Lower leg skin (tissue), 4 donors: ENCODE measurements around the gene FILIP1. TPM values are rescaled to one million over a fixed set of nuclear protein-coding genes. Genes with fewer than 3 reads are reported as not detected.
A peak's percentile ranks its signal among the peaks of the same experiment; 100 is the strongest.

Experiments used
- DNase-seq, 2 donors: peaks; one replicate each; pipeline ENCODE4 v3.0.0-alpha.2; 2019; ENCODE audit warnings: low spot score in 2 of 2
- H3K4me3 ChIP-seq: fragments of 200-600 bp; sonication (generic); 2 replicates; pipeline ENCODE4 v1.5.1; 2017; ENCODE audit warnings: mild to moderate bottlenecking, low read depth; ENCODE audit not compliant: poor library complexity, severe bottlenecking
- POLR2A ChIP-seq, 2 donors: fragments of 450-650 bp; IDR thresholded peaks; one replicate each; pipeline ENCODE4 v1.6.1; 2016 to 2017; ENCODE audit warnings: antibody characterized with exemption in 2 of 2, mild to moderate bottlenecking in 1 of 2, moderate library complexity in 1 of 2
- WGBS, 2 donors: methylation state at CpG; one replicate each; pipeline ENCODE4 v1.1.5; 2018; 5-methylcytosine and 5-hydroxymethylcytosine counted together
- intact Hi-C: fragments of 100-400 bp; cut with DNase I; formaldehyde crosslinking; loops from one replicate; pipeline ENCODE4 v1.15.0; 2023; ENCODE audit warnings: low total_unique reads
- total RNA-seq, 4 donors: library from RNA; depleted of rRNA; stranded (reverse); fragments of >200 nt; gene quantifications; one replicate each; pipeline ENCODE4 v1.1.0, GENCODE V29; 2016
- TF ChIP-seq, protein P1 (sequence below), 3 donors: fragments of 450-650 bp; IDR thresholded peaks; one replicate each; pipeline ENCODE4 v1.5.1; 2016; ENCODE audit warnings: antibody characterized with exemption in 3 of 3, mild to moderate bottlenecking in 3 of 3, moderate library complexity in 2 of 3

Gene FILIP1
- total RNA-seq, 4 donors from 2014 or later = 0.38 to 1.6 (median 0.92) TPM

- TF ChIP-seq POLR2A (IDR thresholded peaks at IDR 0.05) = no peak
- TF ChIP-seq, protein P1, sequence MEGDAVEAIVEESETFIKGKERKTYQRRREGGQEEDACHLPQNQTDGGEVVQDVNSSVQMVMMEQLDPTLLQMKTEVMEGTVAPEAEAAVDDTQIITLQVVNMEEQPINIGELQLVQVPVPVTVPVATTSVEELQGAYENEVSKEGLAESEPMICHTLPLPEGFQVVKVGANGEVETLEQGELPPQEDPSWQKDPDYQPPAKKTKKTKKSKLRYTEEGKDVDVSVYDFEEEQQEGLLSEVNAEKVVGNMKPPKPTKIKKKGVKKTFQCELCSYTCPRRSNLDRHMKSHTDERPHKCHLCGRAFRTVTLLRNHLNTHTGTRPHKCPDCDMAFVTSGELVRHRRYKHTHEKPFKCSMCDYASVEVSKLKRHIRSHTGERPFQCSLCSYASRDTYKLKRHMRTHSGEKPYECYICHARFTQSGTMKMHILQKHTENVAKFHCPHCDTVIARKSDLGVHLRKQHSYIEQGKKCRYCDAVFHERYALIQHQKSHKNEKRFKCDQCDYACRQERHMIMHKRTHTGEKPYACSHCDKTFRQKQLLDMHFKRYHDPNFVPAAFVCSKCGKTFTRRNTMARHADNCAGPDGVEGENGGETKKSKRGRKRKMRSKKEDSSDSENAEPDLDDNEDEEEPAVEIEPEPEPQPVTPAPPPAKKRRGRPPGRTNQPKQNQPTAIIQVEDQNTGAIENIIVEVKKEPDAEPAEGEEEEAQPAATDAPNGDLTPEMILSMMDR (IDR thresholded peaks at IDR 0.05) = no peak
- WGBS, 2 donors = 45 to 49% methylated on average over 4 of the region's 4 CpGs
- DNase-seq = no peak
- H3K4me3 ChIP-seq = no peak overlapping the region
- intact Hi-C loops = no loop called here
Observed at GRCh38 chr6:75267461-75267860, 226.1 kb downstream of the FILIP1 start.

DNA sequence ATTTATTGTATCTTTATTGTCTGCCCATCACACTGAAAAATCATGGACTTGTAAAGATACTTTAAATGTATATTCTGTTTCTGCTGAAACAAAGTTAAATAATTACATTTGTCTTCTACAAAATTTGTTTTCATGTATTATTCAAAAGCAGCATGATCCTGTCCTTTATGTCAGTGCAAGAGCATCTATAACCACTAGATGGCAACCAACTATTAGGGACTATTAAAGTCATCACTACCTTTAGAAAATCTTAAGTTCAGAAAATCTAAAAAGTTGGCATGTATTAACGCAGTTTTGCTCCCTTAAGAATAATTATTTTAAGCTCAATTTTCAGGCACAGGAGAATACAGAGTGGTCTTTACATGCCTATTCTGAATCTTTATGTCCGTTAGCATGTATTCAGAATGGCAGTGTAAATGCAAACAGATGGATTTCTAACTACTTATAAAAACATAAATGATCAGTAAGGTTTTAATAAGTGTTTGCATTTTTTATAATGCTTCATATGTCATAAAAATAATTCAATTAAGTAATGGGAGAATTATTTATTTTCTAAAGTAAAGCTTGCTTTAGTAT, 226.8 kb downstream of the FILIP1 start:
- intact Hi-C loops = no loop called here
- H3K4me3 ChIP-seq = no peak overlapping the region
- no peak for DNase-seq
- TF ChIP-seq POLR2A (IDR thresholded peaks at IDR 0.05) = no peak
- TF ChIP-seq, protein P1 (IDR thresholded peaks at IDR 0.05) = peak in 1 of 3 donors; percentile 69
- WGBS, 2 donors = 41 to 49% methylated on average over 2 of the region's 2 CpGs

DNA sequence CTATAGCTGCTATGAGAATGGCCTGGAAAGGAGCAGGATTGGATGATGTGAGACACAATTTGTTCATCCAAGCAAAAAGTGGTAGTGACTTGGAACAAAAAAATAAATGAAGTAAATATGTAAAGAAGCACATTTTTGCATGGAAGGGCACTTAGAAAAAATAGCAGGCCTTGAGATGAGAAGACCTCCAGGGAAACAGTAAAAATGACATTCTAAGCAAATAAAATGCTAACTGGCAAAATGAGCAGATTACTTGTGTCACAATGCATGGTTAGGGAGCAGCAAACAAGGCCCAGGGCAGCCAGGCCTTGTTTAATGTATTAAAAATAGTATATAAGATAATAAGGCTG, 230.2 kb downstream of the FILIP1 start:
- H3K4me3 ChIP-seq = no peak overlapping the region
- no peak for DNase-seq
- intact Hi-C loops = no loop called here
- no peak for TF ChIP-seq POLR2A (IDR thresholded peaks at IDR 0.05)
- TF ChIP-seq, protein P1 (IDR thresholded peaks at IDR 0.05) = no peak

DNA sequence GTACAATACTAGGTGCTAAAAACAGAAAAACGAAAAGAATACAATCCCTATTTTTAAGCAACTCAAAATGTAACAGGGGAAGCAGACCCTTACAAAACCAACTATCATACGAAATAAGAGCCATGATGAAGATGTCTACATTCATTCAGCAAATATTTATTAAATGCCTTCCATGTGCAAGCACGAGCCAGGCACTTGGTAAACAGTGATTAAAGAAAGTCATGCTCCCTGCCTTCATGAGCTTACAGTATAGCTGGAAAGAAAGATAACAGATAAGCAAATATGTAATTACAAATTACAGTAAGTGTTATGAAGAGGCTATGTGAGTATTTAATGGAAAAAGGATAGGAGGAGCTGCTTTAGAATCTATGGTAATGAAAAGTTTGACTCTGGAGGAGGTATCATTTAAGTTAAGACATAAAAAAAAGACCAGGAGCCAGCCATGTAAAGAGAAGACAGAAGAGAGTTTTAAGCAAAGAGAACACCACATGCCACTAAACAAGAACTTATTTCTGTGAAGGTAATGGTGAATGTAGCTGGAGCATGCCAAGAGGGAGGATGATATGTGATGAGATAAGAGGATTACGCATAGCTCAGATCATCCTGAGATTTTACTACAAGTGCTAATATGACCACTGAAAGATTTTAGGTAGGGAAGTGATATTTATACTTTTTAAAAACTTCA, 230.7 kb downstream of the FILIP1 start:
- TF ChIP-seq, protein P1 (IDR thresholded peaks at IDR 0.05) = no peak
- no peak for TF ChIP-seq POLR2A (IDR thresholded peaks at IDR 0.05)
- H3K4me3 ChIP-seq = no peak overlapping the region
- intact Hi-C loops = no loop called here
- no peak for DNase-seq
- 75 to 76% methylated on average over 4 of the region's 4 CpGs for WGBS, 2 donors

DNA sequence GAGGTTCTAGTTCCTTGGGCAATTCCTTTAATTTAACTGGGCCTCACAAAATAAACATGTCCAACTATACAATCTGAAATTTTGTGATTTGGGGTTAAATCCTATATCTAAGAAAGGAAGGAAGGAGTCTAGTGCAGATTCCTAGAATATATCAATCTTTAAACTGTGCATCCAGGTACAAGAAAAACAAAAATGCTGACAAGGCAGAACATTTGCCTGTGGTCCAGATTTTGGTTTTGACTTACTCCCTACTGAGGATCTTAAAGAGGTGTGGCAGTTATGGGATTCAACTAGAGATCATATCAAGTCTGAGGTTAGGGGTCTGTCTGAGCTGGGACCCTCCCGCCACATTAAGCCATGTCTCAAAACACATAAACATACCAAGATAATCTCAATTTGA, 232.3 kb downstream of the FILIP1 start:
- intact Hi-C loops = no loop called here
- WGBS, 2 donors = 97 to 100% methylated on average over 1 of the region's 1 CpG
- TF ChIP-seq POLR2A (IDR thresholded peaks at IDR 0.05) = no peak
- TF ChIP-seq, protein P1 (IDR thresholded peaks at IDR 0.05) = no peak
- H3K4me3 ChIP-seq = no peak overlapping the region
- no peak for DNase-seq
